Inflammatory macrophage treated with lipopolysaccharide for 4 hours (primary cell): ENCODE results near the gene COA6.

Source experiments
- DNase-seq: peaks from one replicate; pipeline ENCODE4 v3.0.0-alpha.2; 2020

The COA6 gene

GRCh38 chr1:234413990-234414389, 40.7 kb downstream of the COA6 start:
- DNase-seq: no peak

DNA sequence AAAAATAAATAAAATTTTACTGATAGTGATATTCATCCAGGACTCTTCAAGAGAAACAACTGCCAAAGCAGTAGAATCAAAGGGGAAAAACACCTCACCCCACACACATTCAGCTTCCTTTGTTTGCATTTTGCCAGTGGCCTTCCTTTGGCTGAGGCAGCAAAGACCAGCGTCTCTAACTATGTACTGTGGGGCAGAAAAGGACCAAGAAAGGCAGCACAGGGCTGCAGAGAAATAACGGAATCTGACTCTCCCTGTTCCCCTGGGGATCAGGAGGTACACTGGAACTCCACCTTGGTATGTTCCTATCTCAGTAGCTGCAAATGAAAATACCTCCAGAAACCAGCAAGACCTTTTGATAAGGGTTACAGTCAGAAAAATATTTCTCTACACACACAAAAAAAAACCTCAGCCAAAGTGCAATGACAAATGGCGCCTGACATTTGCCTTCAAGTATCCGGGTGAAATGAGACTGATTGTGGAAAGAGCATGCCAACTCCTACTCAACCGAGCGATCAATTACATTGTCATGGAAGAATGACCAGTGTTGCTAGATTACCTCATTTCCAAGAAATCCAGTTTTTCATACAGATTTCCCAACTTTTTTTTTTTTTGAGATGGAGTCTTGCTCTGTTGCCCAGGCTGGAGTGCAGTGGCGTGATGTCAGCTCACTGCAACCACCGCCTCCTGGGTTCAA, 54.8 kb downstream of the COA6 start:
- DNase-seq: no peak

DNA sequence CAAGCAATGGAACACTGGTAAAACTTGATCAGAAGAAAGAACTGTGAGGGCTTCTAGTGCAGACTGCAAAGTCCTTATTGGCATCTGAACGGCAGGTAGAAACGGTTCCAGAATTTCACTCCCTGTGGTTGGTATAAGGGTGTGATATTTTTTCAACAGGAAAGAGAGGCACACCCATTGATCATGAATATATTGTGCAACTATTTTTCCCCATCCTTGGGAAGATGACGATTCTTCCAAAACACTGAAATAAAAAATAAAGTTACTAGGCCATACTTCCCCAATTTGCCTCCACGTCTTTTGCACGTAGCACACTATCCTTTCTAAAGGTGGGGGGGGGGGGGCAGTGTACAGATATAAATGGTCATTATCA, 56.2 kb downstream of the COA6 start:
- no peak for DNase-seq

DNA sequence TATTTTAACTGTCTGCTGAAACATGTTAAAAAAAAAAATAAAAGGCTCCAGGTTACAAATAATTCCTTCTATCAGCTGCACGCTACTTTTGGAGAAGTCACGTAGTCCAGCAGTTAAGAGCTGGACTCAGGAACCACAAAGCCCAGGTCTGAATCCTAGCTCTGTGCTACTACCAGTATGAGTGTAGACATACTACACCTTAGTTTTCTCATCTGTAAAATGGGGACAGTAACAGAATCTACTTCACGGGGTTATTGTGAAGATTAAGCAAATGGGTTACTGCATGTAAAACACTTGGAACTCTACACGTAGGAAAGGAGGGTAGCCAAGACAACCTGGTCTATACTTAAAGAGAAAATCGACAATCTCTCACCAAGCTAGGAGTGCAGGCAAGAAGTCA, 57.4 kb downstream of the COA6 start:
- no peak for DNase-seq

- no peak for DNase-seq
These were observed 58.0 kb downstream of the COA6 start for GRCh38 chr1:234431255-234431654.

- DNase-seq: peak; percentile 73
These were observed 60.5 kb downstream of the COA6 start for GRCh38 chr1:234433563-234434285.
